Nephron (organoid): ENCODE measurements around the gene HIPK3.

Source experiments
- H3K27ac Mint-ChIP-seq, 3 experiments: 2 replicates each; pipeline ENCODE4 v1.8.0; 2020; ENCODE audit warnings: mixed read lengths in 3 of 3, mild to moderate bottlenecking in 2 of 3, moderate library complexity in 1 of 3
- H3K27me3 Mint-ChIP-seq: 2 replicates; pipeline ENCODE4 v1.8.0; 2021; ENCODE audit warnings: low read depth, mild to moderate bottlenecking, moderate library complexity, mixed read lengths
- H3K36me3 Mint-ChIP-seq: 2 replicates; pipeline ENCODE4 v1.8.0; 2020; ENCODE audit warnings: low read depth, mixed read lengths
- H3K4me1 Mint-ChIP-seq: 2 replicates; pipeline ENCODE4 v1.8.0; 2020; ENCODE audit warnings: mixed read lengths
- H3K4me3 Mint-ChIP-seq, 3 experiments: 2 replicates each; pipeline ENCODE4 v1.8.0; 2020; ENCODE audit warnings: mild to moderate bottlenecking in 3 of 3, mixed read lengths in 3 of 3, moderate library complexity in 2 of 3
- H3K9me3 Mint-ChIP-seq: 2 replicates; pipeline ENCODE4 v1.8.0; 2020; ENCODE audit warnings: mixed read lengths
- CTCF ChIP-seq, 3 experiments: fragments of 200-600 bp; sonication (generic); IDR thresholded peaks; one replicate each; pipeline ENCODE4 v1.5.0; 2021; ENCODE audit warnings: antibody characterized with exemption in 3 of 3; ENCODE audit not compliant: unreplicated experiment in 3 of 3

HIPK3 gene

GRCh38 chr11:33257160-33257896, at the start of gene HIPK3:
Gene HIPK3 (plus strand): TSS chr11:33257381.
- peaks cover 36% of the 10 kb centered on the region for H3K4me1 Mint-ChIP-seq
- H3K36me3 Mint-ChIP-seq: no peaks in the 10 kb centered on the region
- peaks cover 4% of the 10 kb centered on the region for H3K27me3 Mint-ChIP-seq
- H3K4me3 Mint-ChIP-seq: peak within 1 kb of the TSS; percentile 96 to 99 (median 97)
- TF ChIP-seq CTCF (IDR thresholded peaks at IDR 0.05; ENCODE audit: unreplicated experiment in 3 of 3): peak in 2 of 3 experiments; percentile 17 to 32
- no peaks in the 10 kb centered on the region for H3K9me3 Mint-ChIP-seq
- peak within 1 kb of the TSS; percentile 99 for H3K27ac Mint-ChIP-seq

- peak overlapping the region in 1 of 3 experiments; percentile 35 for H3K27ac Mint-ChIP-seq
- peaks cover 3% of the 10 kb centered on the region for H3K27me3 Mint-ChIP-seq
- H3K4me1 Mint-ChIP-seq: peaks cover 17% of the 10 kb centered on the region
- no peaks in the 10 kb centered on the region for H3K36me3 Mint-ChIP-seq
- no peak overlapping the region for H3K4me3 Mint-ChIP-seq
- TF ChIP-seq CTCF (IDR thresholded peaks at IDR 0.05; ENCODE audit: unreplicated experiment in 3 of 3): no peak
- H3K9me3 Mint-ChIP-seq: no peaks in the 10 kb centered on the region
Measured at GRCh38 chr11:33207408-33207985, 49.7 kb upstream of the HIPK3 start.

GRCh38 chr11:33208150-33208549, 49.0 kb upstream of the HIPK3 start:
- H3K9me3 Mint-ChIP-seq: no peaks in the 10 kb centered on the region
- peak overlapping the region in 1 of 3 experiments; percentile 35 for H3K27ac Mint-ChIP-seq
- H3K4me1 Mint-ChIP-seq: peaks cover 17% of the 10 kb centered on the region
- no peak overlapping the region for H3K4me3 Mint-ChIP-seq
- no peaks in the 10 kb centered on the region for H3K36me3 Mint-ChIP-seq
- TF ChIP-seq CTCF (IDR thresholded peaks at IDR 0.05; ENCODE audit: unreplicated experiment in 3 of 3): no peak
- peaks cover 3% of the 10 kb centered on the region for H3K27me3 Mint-ChIP-seq

GRCh38 chr11:33211153-33211552, 46.0 kb upstream of the HIPK3 start:
- H3K9me3 Mint-ChIP-seq: peaks cover 5% of the 10 kb centered on the region
- no peaks in the 10 kb centered on the region for H3K27me3 Mint-ChIP-seq
- H3K4me3 Mint-ChIP-seq: no peak overlapping the region
- H3K4me1 Mint-ChIP-seq: peaks cover 17% of the 10 kb centered on the region
- TF ChIP-seq CTCF (IDR thresholded peaks at IDR 0.05; ENCODE audit: unreplicated experiment in 3 of 3): no peak
- no peaks in the 10 kb centered on the region for H3K36me3 Mint-ChIP-seq
- no peak overlapping the region for H3K27ac Mint-ChIP-seq

- Mint-ChIP-seq H3K27me3 (no peaks in the 10 kb centered on the region), H3K36me3 (no peaks in the 10 kb centered on the region), H3K27ac (no peak overlapping the region), H3K9me3 (peaks cover 5% of the 10 kb centered on the region), H3K4me3 (no peak overlapping the region), H3K4me1 (peaks cover 17% of the 10 kb centered on the region)
- TF ChIP-seq CTCF (IDR thresholded peaks at IDR 0.05; ENCODE audit: unreplicated experiment in 3 of 3): no peak
Measured at GRCh38 chr11:33211580-33211979, 45.6 kb upstream of the HIPK3 start.

GRCh38 chr11:33214187-33214586, 43.0 kb upstream of the HIPK3 start:
- Mint-ChIP-seq H3K9me3 (peaks cover 5% of the 10 kb centered on the region), H3K27me3 (no peaks in the 10 kb centered on the region), H3K36me3 (no peaks in the 10 kb centered on the region), H3K4me1 (peaks cover 6% of the 10 kb centered on the region), H3K27ac (no peak overlapping the region), H3K4me3 (no peak overlapping the region)
- TF ChIP-seq CTCF (IDR thresholded peaks at IDR 0.05; ENCODE audit: unreplicated experiment in 3 of 3): no peak
